Medulla oblongata (tissue), 1 donor: ENCODE measurements around the gene SP110.

Source experiments
- DNase-seq: peaks from one replicate; pipeline ENCODE4 v3.0.0-alpha.2; 2015; ENCODE audit errors: extremely low spot score

SP110 gene

GRCh38 chr2:230170532-230170931 lies 49.3 kb downstream of the SP110 start:
- DNase-seq, result peak; percentile 12

- no peak for DNase-seq
Measured at GRCh38 chr2:230166557-230167170, 53.1 kb downstream of the SP110 start.

GRCh38 chr2:230164139-230164538 lies 55.6 kb downstream of the SP110 start:
- DNase-seq, result no peak

DNA sequence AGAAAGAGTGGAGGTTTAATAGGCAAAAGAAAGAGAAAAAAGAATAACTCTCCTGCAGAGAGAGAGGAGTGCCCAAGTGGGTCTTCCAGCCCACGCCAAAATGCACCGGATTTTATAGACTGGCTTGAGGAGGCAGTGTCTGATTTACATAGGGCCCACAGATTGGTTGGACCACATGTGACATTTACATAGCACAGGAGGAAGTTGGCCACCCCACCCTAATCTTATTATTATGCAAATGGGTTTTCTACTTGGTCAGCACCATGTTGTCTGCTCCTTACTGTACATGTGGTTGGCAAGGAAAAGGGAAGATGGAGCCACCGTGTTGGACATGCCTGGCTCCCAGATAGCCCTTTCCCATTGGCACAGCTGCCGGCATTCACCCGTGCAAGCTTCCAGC lies 56.8 kb downstream of the SP110 start:
- DNase-seq, result no peak

DNA sequence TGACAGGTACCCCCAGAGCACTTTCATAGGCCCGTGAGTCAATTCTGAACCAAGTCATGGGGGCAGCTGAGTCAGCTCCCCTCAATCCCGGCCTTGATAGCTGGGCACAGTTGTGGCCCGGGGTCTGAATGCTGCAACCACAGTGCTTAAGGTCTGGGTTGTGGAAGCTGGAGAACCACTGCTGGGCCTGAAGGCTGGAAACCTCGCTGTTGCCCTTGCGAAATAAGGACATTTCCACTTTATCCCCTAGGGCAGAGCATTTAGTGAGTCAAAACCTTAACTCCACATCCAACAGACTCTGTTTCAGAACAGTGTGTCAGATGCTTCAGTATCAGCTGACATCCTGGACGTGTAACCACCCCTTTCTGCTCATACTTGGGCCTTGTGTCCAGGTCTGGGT lies 58.6 kb downstream of the SP110 start:
- no peak for DNase-seq

DNA sequence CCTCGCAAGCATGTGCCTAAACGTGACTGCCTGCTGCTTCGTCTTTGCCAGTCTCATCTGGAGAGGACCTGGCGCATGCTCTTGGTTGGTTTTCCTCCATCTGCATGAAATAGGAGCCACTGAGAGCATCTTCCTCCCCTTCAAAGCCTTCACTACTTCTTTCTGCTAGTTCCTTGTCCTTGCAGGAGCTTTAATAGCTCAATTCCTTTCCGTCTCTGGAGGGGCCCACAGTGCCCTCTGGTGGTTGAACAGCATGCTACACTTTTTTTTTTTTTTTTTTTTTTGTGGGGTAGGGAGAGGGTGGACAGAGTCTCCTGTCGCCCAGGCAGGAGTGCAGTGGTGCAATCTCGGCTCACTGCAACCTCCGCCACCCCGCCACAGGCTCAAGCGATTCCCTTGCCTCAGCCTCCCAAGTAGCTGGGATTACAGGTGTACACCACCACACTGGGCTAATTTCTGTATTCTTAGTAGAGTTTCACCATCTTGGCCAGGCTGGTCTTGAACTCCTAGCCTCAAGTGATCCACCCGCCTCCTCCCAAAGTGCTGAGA lies 59.6 kb downstream of the SP110 start:
- peak; percentile 50 for DNase-seq

DNA sequence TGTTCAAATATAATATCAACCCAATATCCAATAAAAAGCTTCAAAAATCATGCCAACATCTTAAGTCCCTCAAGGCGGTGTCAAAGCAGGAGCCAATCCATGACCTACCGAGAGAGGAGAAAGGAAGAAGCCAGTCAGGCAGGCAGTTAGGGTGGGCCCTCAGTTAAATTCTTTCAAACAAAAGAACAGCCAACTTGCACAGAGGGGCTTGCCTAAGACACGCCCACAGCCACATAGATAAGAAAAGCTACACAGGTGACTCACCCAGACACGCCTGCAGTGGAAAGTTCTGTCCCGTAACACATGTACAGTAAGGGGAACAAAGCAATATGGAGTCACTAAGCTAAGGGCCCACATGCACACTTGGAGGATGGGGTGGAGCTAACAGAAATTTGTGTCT lies 61.3 kb downstream of the SP110 start:
- DNase-seq, result no peak

- no peak for DNase-seq
Measured at GRCh38 chr2:230156782-230157699, 62.7 kb downstream of the SP110 start.

DNA sequence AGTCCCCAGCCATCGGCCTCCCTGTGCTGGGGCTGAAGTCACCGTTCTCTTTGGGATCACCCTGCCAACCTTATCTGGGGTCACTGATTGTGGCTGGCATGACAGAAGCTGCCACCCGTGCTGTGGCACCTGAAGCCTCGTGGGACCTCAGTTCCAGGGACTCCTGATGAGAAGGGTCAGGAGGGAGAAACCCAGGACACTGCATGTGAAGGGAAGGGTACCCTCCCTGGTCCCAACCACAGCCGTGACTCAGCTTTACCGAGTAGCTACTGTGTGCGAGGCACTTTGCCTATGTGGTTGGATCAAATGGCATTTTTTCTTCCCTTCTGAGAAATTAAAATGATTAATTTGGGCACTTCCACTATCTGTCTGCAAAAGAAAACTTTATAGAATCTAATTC lies 64.4 kb downstream of the SP110 start:
- DNase-seq, result no peak

- no peak for DNase-seq
Measured at GRCh38 chr2:230153390-230153976, 66.3 kb downstream of the SP110 start.

GRCh38 chr2:230152334-230152733 lies 67.5 kb downstream of the SP110 start:
- DNase-seq, result no peak

GRCh38 chr2:230144355-230144754 lies 75.4 kb downstream of the SP110 start:
- no peak for DNase-seq

GRCh38 chr2:230140667-230141066 lies 79.1 kb downstream of the SP110 start:
- DNase-seq, result no peak

- DNase-seq, result no peak
Measured at GRCh38 chr2:230137902-230138539, 81.8 kb downstream of the SP110 start.

DNA sequence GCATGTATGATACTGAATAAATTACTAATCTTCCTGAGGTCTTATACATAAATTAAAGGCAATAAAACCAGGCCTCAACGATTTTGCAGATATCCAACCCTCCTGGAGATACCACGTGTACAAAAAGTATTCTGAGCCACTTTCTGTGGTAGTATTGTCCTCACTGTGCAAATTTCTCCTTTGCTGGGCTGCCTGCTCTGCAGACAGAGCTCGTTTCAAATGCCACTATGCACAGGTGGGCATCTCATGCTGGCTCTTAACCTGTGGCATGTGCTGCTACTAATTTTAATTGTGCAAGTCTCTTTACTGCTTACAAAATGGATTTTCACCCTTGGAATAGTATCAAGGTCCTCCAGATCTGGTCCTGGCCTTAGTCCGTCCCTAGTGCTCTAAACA lies 84.7 kb downstream of the SP110 start:
- DNase-seq, result no peak

GRCh38 chr2:230134496-230135129 lies 85.2 kb downstream of the SP110 start:
- DNase-seq, result no peak

GRCh38 chr2:230131366-230131765 lies 88.4 kb downstream of the SP110 start:
- no peak for DNase-seq

DNA sequence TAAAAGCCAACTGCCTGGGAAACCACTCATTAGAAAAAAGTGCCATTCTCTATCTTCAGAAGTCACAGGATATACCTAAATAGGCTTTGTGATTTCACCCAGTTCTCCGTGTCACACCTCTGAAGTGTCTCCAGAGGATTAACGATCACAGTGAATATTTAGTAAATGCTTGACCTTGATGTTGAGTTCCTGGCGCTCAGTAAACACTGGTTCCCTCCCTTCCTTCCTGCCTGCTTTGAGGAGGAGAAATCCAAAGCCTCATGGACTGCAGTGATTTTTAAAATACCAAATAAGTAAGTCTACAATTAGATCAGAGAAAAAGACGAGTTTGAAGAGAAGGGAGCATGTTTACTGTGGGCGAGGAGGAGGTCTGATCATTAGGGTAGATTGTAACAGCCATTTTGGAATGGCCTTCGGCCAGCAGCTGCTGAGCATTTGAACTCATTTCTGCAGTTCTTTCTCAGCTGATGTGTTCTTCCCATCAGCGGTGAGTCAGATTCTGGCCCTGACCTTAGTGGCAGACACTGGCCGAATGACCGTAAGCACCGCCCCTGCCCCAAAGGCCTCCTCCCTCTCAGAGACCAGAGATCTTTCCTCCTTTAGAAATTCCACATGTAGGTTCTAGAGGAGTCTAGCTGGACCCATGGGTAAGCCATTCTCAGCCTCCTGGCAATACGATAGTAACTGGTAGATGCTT lies 89.0 kb downstream of the SP110 start:
- no peak for DNase-seq

DNA sequence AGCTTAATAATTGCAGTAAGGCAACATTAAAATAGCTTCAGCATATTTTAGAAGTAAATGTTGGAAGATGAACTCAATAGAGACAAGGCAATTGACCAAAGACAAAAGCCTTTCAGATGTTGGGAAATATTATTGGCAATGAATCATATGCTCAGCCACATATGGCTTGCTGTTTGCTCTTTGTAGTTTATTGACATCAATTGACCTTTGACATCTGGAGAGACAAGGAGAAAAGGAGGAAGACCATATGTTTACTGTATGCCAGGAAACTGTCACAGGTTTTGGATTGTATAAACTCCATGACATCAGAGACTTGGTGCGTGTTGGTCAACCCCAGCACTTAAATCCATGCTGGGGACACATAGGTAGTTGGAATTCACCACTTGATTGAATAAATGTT lies 90.4 kb downstream of the SP110 start:
- DNase-seq, result no peak

DNA sequence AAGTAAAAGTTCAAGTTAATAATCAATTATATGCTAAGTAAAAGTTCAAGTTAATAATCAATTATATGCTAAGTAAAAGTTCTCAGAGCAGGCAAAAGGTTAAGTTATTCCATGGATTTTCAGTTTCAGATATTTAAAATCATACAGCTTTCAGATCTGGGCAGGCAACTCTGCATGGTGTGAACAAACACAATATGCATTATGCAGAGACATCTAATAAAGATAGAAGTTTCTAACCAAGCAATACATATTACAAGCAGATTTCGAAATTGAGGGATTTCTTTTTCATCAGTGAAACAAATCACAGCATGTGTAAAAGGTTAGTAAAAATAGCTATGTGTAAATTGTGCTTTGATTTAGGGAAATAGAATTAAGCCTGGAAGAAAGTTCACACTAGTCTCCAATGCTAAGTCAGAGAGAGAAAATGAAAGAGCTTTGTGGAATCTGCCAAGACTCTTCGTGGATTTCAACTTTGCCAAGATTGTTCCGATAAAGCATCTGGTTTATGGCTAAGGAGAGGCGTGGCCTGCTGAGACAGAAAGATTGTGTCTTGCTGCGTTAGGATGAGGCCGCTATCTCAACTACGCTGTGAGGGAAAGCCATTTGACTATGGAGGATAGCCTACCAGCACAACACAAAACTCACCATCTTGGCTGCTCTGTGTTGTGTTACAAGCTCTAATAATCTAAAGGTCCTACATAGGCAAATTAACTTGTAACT lies 91.0 kb downstream of the SP110 start:
- DNase-seq, result peak; percentile 15
